ENCODE data around the gene EPHA8.

Gene EPHA8

DNA sequence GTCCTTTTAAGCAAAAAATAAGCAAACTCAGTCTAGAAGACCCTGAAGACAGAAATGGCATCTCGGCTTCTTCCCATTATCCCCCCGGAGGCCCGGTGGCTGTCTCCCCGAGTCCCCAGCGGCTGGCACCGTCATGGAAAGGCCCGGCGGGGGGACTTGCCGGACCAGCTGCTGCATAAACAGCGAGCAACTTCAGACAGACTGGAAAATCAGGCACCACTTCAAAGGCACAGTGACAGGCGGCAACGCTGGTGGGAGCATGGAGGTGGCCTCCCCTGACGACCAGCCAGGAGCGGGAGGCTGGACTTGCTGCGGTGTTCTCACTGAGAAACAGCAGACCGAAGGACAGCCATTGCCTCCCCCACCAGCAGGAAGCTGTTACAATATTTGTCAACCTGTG lies 54.8 kb downstream of the EPHA8 start:
- H3K27ac Mint-ChIP-seq: no peak overlapping the region
- no peaks in the 10 kb centered on the region for H3K36me3 Mint-ChIP-seq
- peaks cover 20% of the 10 kb centered on the region for H3K27me3 Mint-ChIP-seq
- no peaks in the 10 kb centered on the region for H3K4me1 Mint-ChIP-seq
- no peaks in the 10 kb centered on the region for H3K9me3 Mint-ChIP-seq
- no peak for DNase-seq (ENCODE audit: low spot score in 2 of 2)
- H3K4me3 Mint-ChIP-seq: no peak overlapping the region
- ATAC-seq (ENCODE audit: low read depth): no peak

DNA sequence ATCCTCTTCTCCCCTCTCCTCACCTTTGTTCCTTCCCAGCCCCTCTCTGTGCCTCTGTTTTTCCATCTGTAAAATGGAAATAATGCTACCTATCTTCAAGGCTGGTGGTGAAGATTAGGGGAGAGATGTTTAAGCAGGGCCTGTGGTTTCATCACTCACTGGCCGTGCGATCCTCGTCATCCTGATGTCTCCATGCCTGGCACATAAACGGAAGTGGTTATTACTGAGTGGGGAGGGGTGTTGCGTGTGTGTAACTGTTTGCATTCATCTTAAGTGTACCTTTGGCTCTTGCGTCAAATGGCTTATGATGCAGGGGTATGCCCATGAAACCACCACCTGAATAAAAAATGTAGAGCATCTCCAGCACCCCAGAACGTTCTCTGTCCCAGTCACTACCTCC lies 56.0 kb downstream of the EPHA8 start:
- Mint-ChIP-seq H3K27me3 (peaks cover 19% of the 10 kb centered on the region), H3K9me3 (no peaks in the 10 kb centered on the region), H3K4me3 (no peak overlapping the region), H3K36me3 (no peaks in the 10 kb centered on the region), H3K27ac (no peak overlapping the region), H3K4me1 (no peaks in the 10 kb centered on the region)
- DNase-seq (ENCODE audit: low spot score in 2 of 2) (no peak), ATAC-seq (ENCODE audit: low read depth) (no peak)

- Mint-ChIP-seq H3K4me1 (no peaks in the 10 kb centered on the region), H3K9me3 (no peaks in the 10 kb centered on the region), H3K4me3 (no peak overlapping the region), H3K36me3 (no peaks in the 10 kb centered on the region), H3K27me3 (peaks cover 19% of the 10 kb centered on the region), H3K27ac (no peak overlapping the region)
- DNase-seq (ENCODE audit: low spot score in 2 of 2) (no peak), ATAC-seq (ENCODE audit: low read depth) (no peak)
These were observed 56.5 kb downstream of the EPHA8 start for GRCh38 chr1:22619798-22620197.

- no peak overlapping the region for H3K4me3 Mint-ChIP-seq
- no peaks in the 10 kb centered on the region for H3K36me3 Mint-ChIP-seq
- peaks cover 18% of the 10 kb centered on the region for H3K27me3 Mint-ChIP-seq
- no peaks in the 10 kb centered on the region for H3K4me1 Mint-ChIP-seq
- DNase-seq (ENCODE audit: low spot score in 2 of 2): no peak
- H3K9me3 Mint-ChIP-seq: no peaks in the 10 kb centered on the region
- ATAC-seq (ENCODE audit: low read depth): no peak
- H3K27ac Mint-ChIP-seq: no peak overlapping the region
These were observed 58.5 kb downstream of the EPHA8 start for GRCh38 chr1:22621761-22622160.

GRCh38 chr1:22625262-22625925 lies 62.1 kb downstream of the EPHA8 start:
- DNase-seq (ENCODE audit: low spot score in 2 of 2): no peak
- no peak overlapping the region for H3K27ac Mint-ChIP-seq
- ATAC-seq (ENCODE audit: low read depth): no peak
- no peaks in the 10 kb centered on the region for H3K36me3 Mint-ChIP-seq
- H3K27me3 Mint-ChIP-seq: peaks cover 23% of the 10 kb centered on the region
- H3K9me3 Mint-ChIP-seq: no peaks in the 10 kb centered on the region
- no peaks in the 10 kb centered on the region for H3K4me1 Mint-ChIP-seq
- H3K4me3 Mint-ChIP-seq: no peak overlapping the region

DNA sequence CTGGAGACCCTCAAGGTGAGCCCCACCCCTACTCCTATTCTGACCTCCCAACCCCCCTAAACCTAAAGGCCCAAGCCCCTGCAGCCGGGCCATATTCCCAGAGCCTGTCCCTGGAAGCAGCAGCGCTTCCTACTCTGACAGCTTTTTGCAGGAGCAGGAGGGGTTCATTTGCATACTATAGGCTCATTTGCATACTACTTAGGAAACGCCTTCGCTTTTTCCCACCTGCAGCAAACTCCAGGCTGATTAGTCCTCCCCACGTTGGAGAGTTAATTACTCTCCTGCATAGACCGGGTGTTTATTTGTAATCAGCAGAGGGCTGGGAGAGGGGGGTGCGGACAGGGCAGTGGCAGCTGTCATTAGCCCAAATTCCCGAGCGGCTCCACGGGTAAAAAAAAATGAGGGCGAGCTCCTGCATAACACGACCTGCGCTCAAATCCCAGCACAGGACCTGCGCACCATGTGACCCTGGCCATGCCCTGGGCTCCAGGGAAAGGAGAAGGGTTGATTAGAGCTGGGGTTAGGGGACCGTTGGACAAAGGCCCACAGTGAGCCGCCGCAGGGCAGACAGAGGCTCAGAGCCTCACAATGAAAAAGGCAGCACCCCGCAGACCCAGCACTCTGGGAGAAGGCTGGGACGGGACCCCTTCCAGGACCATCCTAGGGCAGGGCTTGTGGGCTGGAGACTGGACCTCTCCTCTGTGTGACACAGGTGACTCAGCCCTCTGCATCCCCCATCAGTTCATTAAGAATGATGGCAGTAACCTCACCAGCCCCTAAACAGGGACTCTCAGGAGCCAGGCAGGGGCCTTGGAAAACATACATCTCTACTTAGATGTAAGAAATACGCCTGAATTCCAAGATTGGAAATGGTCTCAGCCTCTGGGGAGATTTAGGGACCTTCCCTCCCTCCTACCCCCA lies 63.2 kb downstream of the EPHA8 start:
- H3K27ac Mint-ChIP-seq: no peak overlapping the region
- H3K9me3 Mint-ChIP-seq: no peaks in the 10 kb centered on the region
- H3K4me3 Mint-ChIP-seq: no peak overlapping the region
- DNase-seq (ENCODE audit: low spot score in 2 of 2): no peak
- H3K36me3 Mint-ChIP-seq: no peaks in the 10 kb centered on the region
- no peaks in the 10 kb centered on the region for H3K4me1 Mint-ChIP-seq
- H3K27me3 Mint-ChIP-seq: peaks cover 20% of the 10 kb centered on the region
- no peak for ATAC-seq (ENCODE audit: low read depth)

GRCh38 chr1:22627331-22627730 lies 64.0 kb downstream of the EPHA8 start:
- Mint-ChIP-seq H3K27me3 (peaks cover 20% of the 10 kb centered on the region), H3K9me3 (no peaks in the 10 kb centered on the region), H3K36me3 (no peaks in the 10 kb centered on the region), H3K27ac (no peak overlapping the region), H3K4me3 (no peak overlapping the region), H3K4me1 (no peaks in the 10 kb centered on the region)
- no peak for DNase-seq (ENCODE audit: low spot score in 2 of 2)
- no peak for ATAC-seq (ENCODE audit: low read depth)

DNA sequence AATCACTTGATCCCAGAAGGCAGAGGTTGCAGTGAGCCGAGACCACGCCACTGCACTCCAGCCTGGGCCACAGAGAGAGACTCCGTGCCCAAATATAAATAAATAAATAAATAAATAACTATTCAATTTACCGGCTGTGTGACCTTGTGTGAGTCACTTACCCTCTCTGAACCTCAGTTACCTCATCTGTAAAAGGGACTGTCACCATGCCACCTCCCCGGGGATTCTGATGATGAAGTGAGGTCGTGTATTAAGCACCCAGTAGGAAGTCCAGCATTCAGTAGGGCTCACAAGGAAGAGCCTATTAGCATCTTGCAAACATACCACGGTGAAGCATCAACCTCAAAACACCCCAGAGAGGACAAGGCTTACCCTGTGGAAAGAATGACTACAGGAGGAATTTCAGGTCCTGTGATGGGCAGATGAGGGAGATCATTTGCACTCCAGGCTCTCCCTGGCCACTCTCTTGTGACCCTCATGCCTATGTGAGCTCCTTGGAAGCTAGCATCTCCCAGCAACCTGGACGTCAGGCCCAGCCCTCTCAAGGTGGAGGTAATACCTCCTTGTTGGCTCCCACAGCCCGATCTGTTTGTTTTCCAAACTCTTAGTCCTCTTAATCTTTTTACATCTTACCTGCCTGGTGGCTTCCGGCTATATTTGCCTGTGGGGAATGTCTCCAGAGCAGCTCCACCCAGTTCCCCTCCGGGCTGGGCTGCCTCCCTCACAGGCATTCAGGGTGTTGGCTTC lies 65.6 kb downstream of the EPHA8 start:
- DNase-seq (ENCODE audit: low spot score in 2 of 2) (no peak), ATAC-seq (ENCODE audit: low read depth) (no peak)
- peaks cover 23% of the 10 kb centered on the region for H3K27me3 Mint-ChIP-seq
- no peaks in the 10 kb centered on the region for H3K9me3 Mint-ChIP-seq
- no peak overlapping the region for H3K27ac Mint-ChIP-seq
- no peak overlapping the region for H3K4me3 Mint-ChIP-seq
- no peaks in the 10 kb centered on the region for H3K36me3 Mint-ChIP-seq
- H3K4me1 Mint-ChIP-seq: no peaks in the 10 kb centered on the region

- H3K36me3 Mint-ChIP-seq: no peaks in the 10 kb centered on the region
- H3K27ac Mint-ChIP-seq: no peak overlapping the region
- H3K4me3 Mint-ChIP-seq: no peak overlapping the region
- no peaks in the 10 kb centered on the region for H3K4me1 Mint-ChIP-seq
- DNase-seq (ENCODE audit: low spot score in 2 of 2): no peak
- no peaks in the 10 kb centered on the region for H3K9me3 Mint-ChIP-seq
- no peak for ATAC-seq (ENCODE audit: low read depth)
- H3K27me3 Mint-ChIP-seq: peaks cover 22% of the 10 kb centered on the region
These were observed 66.6 kb downstream of the EPHA8 start for GRCh38 chr1:22629886-22630285.

GRCh38 chr1:22633697-22634463 lies 70.6 kb downstream of the EPHA8 start:
- Mint-ChIP-seq H3K27me3 (peaks cover 18% of the 10 kb centered on the region), H3K4me1 (peaks cover 3% of the 10 kb centered on the region), H3K4me3 (no peak overlapping the region), H3K36me3 (no peaks in the 10 kb centered on the region), H3K9me3 (no peaks in the 10 kb centered on the region), H3K27ac (no peak overlapping the region)
- no peak for ATAC-seq (ENCODE audit: low read depth)
- DNase-seq (ENCODE audit: low spot score in 2 of 2): no peak

DNA sequence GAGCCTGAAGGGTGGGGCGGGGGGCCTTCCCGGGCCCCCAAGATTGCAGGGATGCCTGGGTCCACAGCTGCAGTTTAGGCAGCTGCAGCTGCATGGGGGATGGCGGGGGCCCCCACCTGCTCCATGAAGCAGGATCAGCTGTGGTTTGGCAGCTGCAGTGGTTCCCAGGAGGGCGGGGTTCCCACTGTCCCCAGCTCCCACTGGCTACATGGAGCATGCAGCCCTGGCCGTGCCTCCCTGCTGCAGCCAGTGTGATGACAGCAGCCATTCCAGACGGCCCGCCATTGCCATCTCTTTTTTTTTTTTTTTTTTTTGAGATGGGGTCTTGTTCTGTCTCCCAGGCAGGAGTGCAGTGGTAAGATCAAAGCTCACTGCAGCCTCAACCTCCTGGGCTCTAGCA lies 72.1 kb downstream of the EPHA8 start:
- Mint-ChIP-seq H3K36me3 (no peaks in the 10 kb centered on the region), H3K27ac (no peak overlapping the region), H3K4me1 (peaks cover 3% of the 10 kb centered on the region), H3K4me3 (no peak overlapping the region), H3K9me3 (no peaks in the 10 kb centered on the region), H3K27me3 (peaks cover 14% of the 10 kb centered on the region)
- no peak for ATAC-seq (ENCODE audit: low read depth)
- DNase-seq (ENCODE audit: low spot score in 2 of 2): no peak

DNA sequence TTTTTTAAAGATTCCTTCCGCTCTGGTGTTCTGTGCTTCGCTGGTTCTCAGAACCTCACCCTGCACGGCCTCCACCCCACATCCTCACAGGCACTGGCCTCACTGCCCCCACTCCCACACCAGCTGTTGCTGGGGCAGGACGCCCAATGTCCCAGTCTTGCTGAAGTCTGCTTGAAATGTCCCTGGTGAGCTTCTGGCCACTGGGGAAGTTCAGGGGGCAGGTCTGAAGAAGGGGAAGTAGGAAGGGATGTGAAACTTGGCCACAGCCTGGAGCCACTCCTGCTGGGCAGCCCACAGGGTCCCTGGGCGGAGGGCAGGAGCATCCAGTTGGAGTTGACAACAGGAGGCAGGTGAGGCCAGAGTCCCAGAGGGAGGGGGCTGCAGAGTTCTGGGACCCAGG lies 73.1 kb downstream of the EPHA8 start, which contains the start of gene C1QA:
TSS of gene C1QA (plus strand) at position 276 of the 400 bp plus-strand sequence. CDS start 989 bp downstream, outside the sequence.
- Mint-ChIP-seq H3K4me3 (no peak within 1 kb of the TSS), H3K4me1 (peaks cover 6% of the 10 kb centered on the region), H3K27me3 (peaks cover 19% of the 10 kb centered on the region), H3K9me3 (no peaks in the 10 kb centered on the region), H3K36me3 (no peaks in the 10 kb centered on the region), H3K27ac (no peak within 1 kb of the TSS)
- DNase-seq (ENCODE audit: low spot score in 2 of 2): no peak
- no peak for ATAC-seq (ENCODE audit: low read depth)

- Mint-ChIP-seq H3K4me3 (no peak overlapping the region), H3K9me3 (no peaks in the 10 kb centered on the region), H3K27me3 (peaks cover 19% of the 10 kb centered on the region), H3K4me1 (peaks cover 6% of the 10 kb centered on the region), H3K36me3 (no peaks in the 10 kb centered on the region), H3K27ac (no peak overlapping the region)
- ATAC-seq (ENCODE audit: low read depth) (no peak), DNase-seq (ENCODE audit: low spot score in 2 of 2) (no peak)
These were observed 73.6 kb downstream of the EPHA8 start for GRCh38 chr1:22636927-22637326.

Data from memory B cell (primary cell).